Smooth muscle cell (in vitro differentiated cells): ENCODE results near the gene CYGB. TPM values are rescaled to one million over a fixed set of nuclear protein-coding genes. Genes with fewer than 3 reads are reported as not detected.
A peak's percentile ranks its signal among the peaks of the same experiment; 100 is the strongest.

Source experiments
- DNase-seq: peaks from one replicate; lab custom pipeline; 2025; ENCODE audit not compliant: unreplicated experiment; lab: John Stamatoyannopoulos, UW
- H2AFZ ChIP-seq: fragments of 200-600 bp; sonication (generic); 2 replicates; pipeline ENCODE4 v1.6.0; 2016; ENCODE audit warnings: antibody characterized with exemption, low read depth, mild to moderate bottlenecking
- H3F3A ChIP-seq: fragments of 200-600 bp; sonication (generic); 2 replicates; pipeline ENCODE4 v1.6.0; 2017; ENCODE audit warnings: antibody characterized with exemption, low read depth
- H3K27ac ChIP-seq: fragments of 200-600 bp; sonication (generic); 2 replicates; pipeline ENCODE4 v1.5.1; 2016; ENCODE audit warnings: low read depth, mild to moderate bottlenecking
- H3K27me3 ChIP-seq: fragments of 200-600 bp; sonication (generic); 2 replicates; pipeline ENCODE4 v1.6.1; 2016; ENCODE audit warnings: low read depth, mild to moderate bottlenecking
- H3K36me3 ChIP-seq: fragments of 200-600 bp; sonication (generic); 2 replicates; pipeline ENCODE4 v1.5.1; 2016; ENCODE audit warnings: low read depth
- H3K4me1 ChIP-seq: fragments of 200-600 bp; sonication (generic); 2 replicates; pipeline ENCODE4 v1.5.1; 2016; ENCODE audit warnings: low read depth
- H3K4me2 ChIP-seq: fragments of 200-600 bp; sonication (generic); 2 replicates; pipeline ENCODE4 v1.6.0; 2016; ENCODE audit warnings: mild to moderate bottlenecking
- H3K4me3 ChIP-seq: fragments of 200-600 bp; sonication (generic); 2 replicates; pipeline ENCODE4 v1.5.1; 2016; ENCODE audit warnings: mild to moderate bottlenecking
- H3K79me2 ChIP-seq: fragments of 200-600 bp; sonication (generic); 2 replicates; pipeline ENCODE4 v1.6.0; 2016; ENCODE audit warnings: low read depth, mild to moderate bottlenecking
- H3K9ac ChIP-seq: fragments of 200-600 bp; sonication (generic); 2 replicates; pipeline ENCODE4 v1.6.0; 2016; ENCODE audit warnings: low read depth
- H3K9me3 ChIP-seq: fragments of 200-600 bp; sonication (generic); replicated peaks from 2 replicates; pipeline ENCODE4 v1.5.1; 2016; ENCODE audit warnings: low read depth
- H4K20me1 ChIP-seq: fragments of 200-600 bp; sonication (generic); 2 replicates; pipeline ENCODE4 v1.6.0; 2016; ENCODE audit warnings: low read depth
- CTCF ChIP-seq: fragments of 200-600 bp; sonication (generic); IDR thresholded peaks from 2 replicates; pipeline ENCODE4 v1.5.1; 2017; ENCODE audit warnings: borderline replicate concordance, mild to moderate bottlenecking, antibody characterized with exemption; ENCODE audit not compliant: insufficient read depth, poor library complexity, severe bottlenecking
- WGBS: methylation state at CpG from one replicate; pipeline ENCODE4 v1.1.7; 2016; ENCODE audit warnings: low lambda C conversion rate; 5-methylcytosine and 5-hydroxymethylcytosine counted together
- polyA plus RNA-seq: library from polyadenylated mRNA; unstranded; fragments of >200 nt; fragmentation: Nextera tagmentation; extraction: Ambion mirVana; gene quantifications from 2 replicates; pipeline ENCODE4 v1.2.1, GENCODE V29; 2016
- total RNA-seq: library from RNA; depleted of rRNA; stranded (reverse); fragments of >200 nt; gene quantifications from 2 replicates; pipeline ENCODE4 v1.2.3, GENCODE V29; 2014

Gene CYGB
- total and polyA plus RNA-seq, 2 experiments from 2014 or later = 13.9 to 22.2 TPM

DNA sequence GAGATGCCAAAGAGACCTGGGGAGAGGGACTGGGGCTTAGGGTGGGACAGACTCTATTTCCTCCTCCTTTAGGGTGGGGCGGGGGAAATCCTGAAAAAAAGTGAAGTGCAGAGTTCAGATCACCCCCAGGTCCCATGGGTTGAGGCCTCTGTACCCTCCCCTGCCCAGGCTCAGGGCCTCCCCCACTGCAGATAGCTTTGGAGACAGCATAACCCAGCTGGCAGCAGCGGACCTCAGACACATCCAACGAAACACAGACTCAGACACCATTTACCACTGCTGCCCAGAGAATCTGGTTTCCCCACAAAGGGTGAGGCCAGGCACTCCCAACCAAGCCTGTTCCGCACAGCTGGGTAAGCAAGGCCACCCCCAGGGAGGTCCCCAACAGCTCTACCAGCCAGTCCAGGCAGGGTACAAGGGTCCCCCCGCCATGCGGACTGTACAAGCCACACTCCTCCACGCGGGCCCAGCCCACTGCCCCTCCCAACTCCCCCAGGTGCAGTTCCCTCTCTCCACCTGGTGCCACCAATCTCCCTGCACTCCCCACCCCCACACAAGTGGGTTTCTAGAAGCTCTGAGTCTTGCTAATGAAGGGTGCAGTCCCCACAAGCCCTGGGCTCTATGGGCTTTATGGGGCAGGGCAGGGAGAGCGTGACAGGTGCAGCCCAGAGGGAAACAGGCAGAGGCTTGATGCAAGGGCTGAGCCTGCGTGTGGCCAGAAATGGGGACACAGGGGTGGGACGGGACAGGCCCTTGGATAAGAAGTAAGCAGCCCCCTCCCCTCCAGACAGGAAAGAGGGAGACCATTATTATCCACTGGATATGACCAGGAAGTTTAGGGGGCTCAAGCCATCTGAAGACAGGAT lies 45.2 kb downstream of the CYGB start:
- Histone ChIP-seq H3F3A (no peaks in the 10 kb centered on the region), H2AFZ (no peak overlapping the region), H3K4me1 (peaks cover 9% of the 10 kb centered on the region), H3K79me2 (no peaks in the 10 kb centered on the region), H3K27me3 (no peaks in the 10 kb centered on the region), H3K27ac (no peak overlapping the region), H3K4me2 (peak overlapping the region; percentile 61), H3K9me3 (no peaks in the 10 kb centered on the region), H3K4me3 (no peak overlapping the region), H3K36me3 (no peaks in the 10 kb centered on the region), H3K9ac (no peak overlapping the region), H4K20me1 (peaks cover 31% of the 10 kb centered on the region)
- WGBS = 82% methylated on average over 9 of the region's 11 CpGs
- DNase-seq = no peak
- no peak for TF ChIP-seq CTCF

- Histone ChIP-seq H4K20me1 (peaks cover 27% of the 10 kb centered on the region), H3F3A (no peaks in the 10 kb centered on the region), H3K4me1 (peaks cover 9% of the 10 kb centered on the region), H3K79me2 (no peaks in the 10 kb centered on the region), H3K27me3 (no peaks in the 10 kb centered on the region), H3K9ac (no peak overlapping the region), H3K4me2 (no peak overlapping the region), H3K27ac (no peak overlapping the region), H3K9me3 (no peaks in the 10 kb centered on the region), H3K4me3 (no peak overlapping the region), H3K36me3 (no peaks in the 10 kb centered on the region), H2AFZ (no peak overlapping the region)
- WGBS = 94% methylated on average over 16 of the region's 17 CpGs
- no peak for DNase-seq
- no peak for TF ChIP-seq CTCF
These were observed 46.0 kb downstream of the CYGB start for GRCh38 chr17:76491271-76492122.

- 85% methylated on average over 10 of the region's 10 CpGs for whole genome bisulfite sequencing
- Histone ChIP-seq H3K27me3 (no peaks in the 10 kb centered on the region), H3K79me2 (no peaks in the 10 kb centered on the region), H3K4me3 (no peak overlapping the region), H4K20me1 (peaks cover 20% of the 10 kb centered on the region), H2AFZ (no peak overlapping the region), H3K36me3 (no peaks in the 10 kb centered on the region), H3K4me1 (peaks cover 9% of the 10 kb centered on the region), H3K4me2 (no peak overlapping the region), H3K9me3 (no peaks in the 10 kb centered on the region), H3K9ac (no peak overlapping the region), H3K27ac (no peak overlapping the region), H3F3A (no peaks in the 10 kb centered on the region)
- DNase-seq = no peak
- TF ChIP-seq CTCF = no peak
These were observed 47.3 kb downstream of the CYGB start for GRCh38 chr17:76490112-76490710.
